ENCODE data around the gene EN1.

DNA sequence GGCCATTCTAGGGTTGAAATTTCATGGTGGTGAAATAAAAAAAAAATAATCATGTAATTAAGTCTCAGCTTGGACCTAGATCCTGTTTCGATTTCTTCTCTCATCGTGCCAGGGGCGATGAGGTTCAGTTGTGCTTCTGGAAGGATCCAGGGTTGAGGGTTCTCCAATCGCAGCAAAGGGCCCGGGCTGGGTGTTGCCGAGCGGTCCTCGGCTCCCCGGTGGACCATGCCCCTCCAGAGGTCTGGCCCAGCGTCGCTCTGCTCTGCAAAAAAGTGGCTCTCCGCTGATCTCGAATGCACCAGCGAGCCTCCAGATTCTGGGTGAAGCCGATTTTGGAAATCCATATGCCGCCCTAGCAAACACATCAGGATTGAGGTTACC lies 39.0 kb downstream of the EN1 start:
- no peak for TF ChIP-seq CTCF (conservative IDR thresholded peaks at IDR 0.05; ENCODE audit: low read length)
- TF ChIP-seq EZH2phosphoT487 (IDR thresholded peaks at IDR 0.05; ENCODE audit: borderline replicate concordance, low read depth, low read length) = no peak

All from OCI-LY7 (cell line).